Kidney glomerular epithelial cell (primary cell): ENCODE data around the gene FOS.
"Not testable (repeated sequence)": the region's sequence is repeated elsewhere in the genome, so short reads cannot be mapped to it uniquely, and the experiment has no call there.

Experiments
- DNase-seq: peaks from one replicate; lab custom pipeline; 2025; lab: John Stamatoyannopoulos, UW

The FOS gene

DNA sequence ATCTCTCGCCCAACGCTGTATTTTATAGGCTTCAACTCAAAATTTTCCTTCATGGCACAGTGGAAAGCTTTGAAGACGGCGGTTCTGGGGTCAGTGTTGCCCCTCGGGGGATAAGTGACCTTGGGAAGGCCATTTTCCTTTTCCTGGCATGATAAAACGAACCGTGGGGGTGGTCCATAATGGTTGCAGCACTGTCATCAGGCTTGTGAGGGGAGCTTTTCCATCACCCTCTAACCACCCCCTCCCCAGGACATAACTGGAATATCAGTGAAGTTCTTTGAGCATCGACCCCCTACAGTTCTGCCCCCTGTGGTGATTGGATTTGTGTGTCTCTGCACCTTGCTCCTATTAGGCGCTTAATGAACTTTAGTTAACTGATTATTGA is 16.0 kb downstream of the FOS start:
- DNase-seq, result no peak

- DNase-seq, result peak; percentile 15
These were observed 16.4 kb downstream of the FOS start for GRCh38 chr14:75295061-75295461.

- DNase-seq, result peak; percentile 70
These were observed 17.1 kb downstream of the FOS start for GRCh38 chr14:75295491-75296345.

GRCh38 chr14:75297411-75298040 is 18.9 kb downstream of the FOS start:
- DNase-seq, result no peak

GRCh38 chr14:75298187-75298965 is 19.7 kb downstream of the FOS start:
- no peak for DNase-seq

GRCh38 chr14:75299059-75299458 is 20.4 kb downstream of the FOS start:
- no peak for DNase-seq

DNA sequence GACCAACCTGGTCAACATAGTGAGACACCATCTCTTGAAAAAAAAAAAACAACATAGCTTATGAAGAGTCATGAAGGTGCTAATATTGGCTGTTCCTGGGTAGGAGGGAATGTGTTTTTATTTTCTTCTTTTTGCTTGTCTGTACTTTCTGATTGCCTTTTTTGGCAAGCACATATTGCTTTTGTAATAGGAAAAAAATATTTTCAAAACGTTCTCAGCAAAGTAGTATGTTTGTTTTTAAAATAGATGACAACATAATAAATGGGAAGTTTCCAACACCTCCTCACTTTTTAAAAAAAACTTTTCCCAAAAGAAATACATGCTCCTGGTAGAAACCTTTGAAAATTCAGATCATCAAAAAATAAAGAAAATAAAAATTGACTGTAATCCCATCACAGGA is 20.9 kb downstream of the FOS start:
- DNase-seq, result no peak

- peak; percentile 44 for DNase-seq
These were observed 23.2 kb downstream of the FOS start for GRCh38 chr14:75301666-75302325.

- peak; percentile 35 for DNase-seq
These were observed 24.8 kb downstream of the FOS start for GRCh38 chr14:75303381-75303789.

GRCh38 chr14:75306410-75306809 is 27.8 kb downstream of the FOS start:
- DNase-seq, result not testable (repeated sequence)

DNA sequence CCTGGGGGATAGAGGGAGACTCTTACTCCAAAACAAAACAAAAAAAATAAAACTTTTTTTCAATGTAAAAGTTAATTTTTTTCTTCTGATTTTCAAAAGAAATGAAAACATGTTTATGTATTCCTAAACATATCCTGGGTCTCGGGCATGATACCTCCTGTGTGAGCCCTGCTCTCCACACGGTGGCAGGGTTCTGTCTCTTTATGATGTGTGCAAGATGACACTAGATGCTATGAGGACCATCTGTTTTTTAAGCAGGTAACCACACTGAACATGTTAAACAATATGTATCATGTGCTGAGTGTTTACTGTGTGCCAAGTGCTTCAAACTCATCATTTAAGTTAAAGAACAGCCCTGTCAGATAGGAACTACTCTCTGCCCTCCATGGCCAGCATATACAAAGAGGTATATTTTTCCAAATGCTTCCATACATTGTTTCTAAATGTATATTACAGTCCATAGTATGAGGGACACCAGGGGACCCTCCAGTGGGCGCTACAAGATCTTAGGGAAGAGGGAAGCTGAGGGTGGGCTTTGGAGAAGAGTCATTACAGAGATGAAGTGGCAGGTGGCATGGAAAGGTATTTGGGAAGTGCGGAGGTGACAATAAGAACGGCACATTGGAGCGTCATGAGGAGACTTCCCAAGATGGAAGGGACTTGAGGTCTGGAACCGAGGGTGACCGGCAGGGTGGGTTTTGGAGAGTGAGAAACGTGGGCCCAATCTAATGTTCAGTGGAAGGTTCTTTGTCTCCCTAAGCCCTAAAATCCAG is 28.5 kb downstream of the FOS start:
- no peak for DNase-seq

DNA sequence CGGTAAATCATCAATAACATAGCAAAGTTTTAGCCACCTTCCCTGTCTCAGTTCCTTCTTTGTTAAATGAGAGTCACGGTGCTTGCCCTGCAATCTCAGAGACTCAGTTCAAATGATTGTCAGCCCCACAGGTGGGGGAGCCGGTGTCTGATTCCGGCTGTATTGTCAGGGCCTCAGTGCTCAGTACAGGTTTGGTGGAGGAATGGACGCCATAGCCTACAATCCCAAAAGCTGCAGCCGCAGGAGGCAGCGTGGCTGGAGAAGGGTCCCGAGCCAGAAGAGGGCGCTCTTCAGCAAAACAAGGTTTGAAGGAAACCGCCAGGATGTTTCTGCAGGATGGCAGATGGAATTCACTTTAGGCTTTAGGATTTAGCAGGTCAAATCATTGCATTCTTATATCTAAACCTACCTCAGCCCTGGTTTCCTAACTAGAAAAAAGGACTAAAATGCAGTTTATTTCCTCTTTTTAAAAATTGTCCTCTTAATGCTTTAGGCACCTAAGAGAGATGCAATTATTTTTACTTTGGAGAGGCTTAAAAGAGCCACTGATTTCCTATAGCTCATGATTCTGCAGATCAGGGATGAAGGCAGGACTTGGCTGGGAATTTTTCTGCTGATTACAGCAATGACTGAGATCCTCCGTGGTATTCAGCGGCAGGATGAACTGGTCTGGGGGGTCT is 29.2 kb downstream of the FOS start:
- DNase-seq, result peak; percentile 74

GRCh38 chr14:75308991-75309390 is 30.4 kb downstream of the FOS start:
- DNase-seq, result not testable (repeated sequence)

DNA sequence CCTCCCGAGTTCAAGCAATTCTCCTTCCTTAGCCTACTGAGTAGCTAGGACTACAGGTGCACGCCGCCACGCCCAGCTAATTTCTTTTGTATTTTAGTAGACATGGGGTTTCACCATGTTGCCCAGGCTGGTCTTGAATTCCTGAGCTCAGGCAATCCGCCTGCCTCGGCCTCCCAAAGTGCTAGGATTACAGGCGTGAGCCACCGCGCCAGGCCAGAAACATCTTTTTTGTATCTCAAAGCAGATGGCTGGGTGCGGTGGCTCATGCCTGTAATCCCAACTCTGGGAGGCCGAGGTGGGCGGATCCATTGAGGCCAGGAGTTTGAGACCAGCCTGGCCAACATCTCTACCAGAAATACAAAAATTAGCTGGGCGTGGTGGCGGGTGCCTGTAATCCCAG is 30.9 kb downstream of the FOS start:
- not testable (repeated sequence) for DNase-seq

DNA sequence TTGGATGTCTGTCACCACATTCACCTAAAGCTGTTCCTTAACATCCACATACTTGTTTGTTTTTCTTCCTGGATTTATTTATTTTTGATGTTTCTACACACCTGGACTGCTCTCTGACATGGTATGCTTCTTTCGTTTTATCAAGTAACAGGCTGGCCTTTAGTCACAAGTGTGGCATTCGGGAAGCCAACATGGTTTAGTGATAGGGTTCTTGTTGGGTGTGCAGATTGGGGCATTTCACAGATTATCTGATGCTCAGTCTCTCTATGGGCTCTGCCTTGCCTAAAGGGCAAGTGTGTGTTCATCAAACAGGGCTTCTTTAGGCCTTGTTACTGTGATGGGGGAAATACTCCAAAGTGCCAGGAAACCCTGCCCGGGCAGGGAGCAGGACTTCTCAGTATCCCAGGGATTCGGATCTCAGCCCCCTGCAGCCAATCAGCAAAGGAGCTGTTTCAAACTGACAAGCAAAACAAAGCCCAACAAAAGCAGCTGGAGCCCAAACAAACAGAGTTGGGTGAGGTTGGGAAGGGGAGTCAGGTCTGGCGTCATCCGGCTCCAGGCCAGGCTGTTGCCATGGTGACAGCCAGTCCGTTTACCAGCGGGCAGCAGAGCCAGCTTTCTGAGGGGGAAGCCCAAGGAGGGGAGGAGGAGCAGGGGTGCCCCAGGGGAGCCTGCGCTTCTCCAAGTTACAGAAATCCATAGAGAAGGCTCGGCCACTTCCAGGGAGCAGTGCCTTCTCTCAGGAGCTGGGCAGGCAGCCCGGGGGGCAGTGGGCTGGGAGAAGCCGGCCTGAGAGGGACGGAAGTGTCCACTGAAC is 31.9 kb downstream of the FOS start:
- DNase-seq, result peak; percentile 60

GRCh38 chr14:75311356-75311755 is 32.7 kb downstream of the FOS start:
- DNase-seq, result no peak

- DNase-seq, result no peak
These were observed 33.7 kb downstream of the FOS start for GRCh38 chr14:75312341-75312740.

- DNase-seq, result no peak
These were observed 34.7 kb downstream of the FOS start for GRCh38 chr14:75313294-75313693.

DNA sequence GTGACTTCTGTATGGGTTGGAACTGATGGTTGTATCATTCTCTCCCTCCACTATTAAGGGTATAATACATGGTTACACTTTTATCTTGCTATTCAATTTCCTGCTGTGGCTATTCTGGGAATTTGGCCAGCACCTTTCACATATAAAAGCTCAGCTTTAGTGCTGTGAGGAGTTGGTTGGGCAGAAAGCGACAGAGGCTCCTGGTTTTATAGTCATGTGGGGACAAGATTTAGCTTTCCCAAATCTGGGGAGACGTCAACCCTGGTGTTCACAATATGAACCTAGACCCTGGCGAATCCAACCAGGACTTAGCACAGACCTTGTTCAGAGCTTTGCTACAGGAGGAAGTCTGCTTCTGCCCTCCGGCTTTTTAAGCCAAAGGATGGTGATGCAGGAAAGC is 36.5 kb downstream of the FOS start:
- no peak for DNase-seq

DNA sequence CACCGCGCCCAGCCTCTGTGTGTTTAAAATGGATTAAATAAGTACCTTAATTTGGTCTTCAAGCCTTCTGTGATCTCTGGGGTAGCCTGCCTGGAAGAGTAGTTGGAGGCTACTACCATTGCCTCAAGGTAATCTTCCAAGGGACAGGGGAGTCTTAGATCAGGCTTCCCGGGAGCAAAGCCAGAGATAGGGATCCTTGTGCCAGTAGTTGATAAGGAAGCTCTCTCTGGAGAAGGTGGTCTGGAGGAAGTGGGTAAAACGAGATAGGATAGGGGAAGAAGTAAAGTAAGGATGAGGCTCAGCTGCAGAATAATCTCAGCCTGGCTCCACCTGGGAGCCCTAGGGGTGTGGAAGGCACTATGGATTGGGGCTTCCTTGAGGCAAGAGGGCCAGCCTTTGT is 38.5 kb downstream of the FOS start:
- DNase-seq, result no peak
